Measurements from ENCODE around the gene CACNA2D3.
A peak's percentile ranks its signal among the peaks of the same experiment; 100 is the strongest.

Gene CACNA2D3

GRCh38 chr3:54506603-54507002 is 384.3 kb downstream of the CACNA2D3 start:
- no peak for DNase-seq

- DNase-seq: no peak
Observed at GRCh38 chr3:54507876-54508460, 385.6 kb downstream of the CACNA2D3 start.

- no peak for DNase-seq
Observed at GRCh38 chr3:54510506-54510905, 388.2 kb downstream of the CACNA2D3 start.

- no peak for DNase-seq
Observed at GRCh38 chr3:54511766-54512365, 389.5 kb downstream of the CACNA2D3 start.

GRCh38 chr3:54514006-54514405 is 391.7 kb downstream of the CACNA2D3 start:
- DNase-seq: no peak

- no peak for DNase-seq
Observed at GRCh38 chr3:54514416-54514815, 392.1 kb downstream of the CACNA2D3 start.

- DNase-seq: no peak
Observed at GRCh38 chr3:54515441-54516213, 393.3 kb downstream of the CACNA2D3 start.

- no peak for DNase-seq
Observed at GRCh38 chr3:54517424-54517823, 395.1 kb downstream of the CACNA2D3 start.

GRCh38 chr3:54518011-54518675 is 395.8 kb downstream of the CACNA2D3 start:
- no peak for DNase-seq

- DNase-seq: no peak
Observed at GRCh38 chr3:54519493-54519892, 397.1 kb downstream of the CACNA2D3 start.

GRCh38 chr3:54520060-54520459 is 397.7 kb downstream of the CACNA2D3 start:
- DNase-seq: no peak

- DNase-seq: no peak
Observed at GRCh38 chr3:54527521-54527920, 405.2 kb downstream of the CACNA2D3 start.

- no peak for DNase-seq
Observed at GRCh38 chr3:54527953-54528352, 405.6 kb downstream of the CACNA2D3 start.

- no peak for DNase-seq
Observed at GRCh38 chr3:54528668-54529067, 406.3 kb downstream of the CACNA2D3 start.

- no peak for DNase-seq
Observed at GRCh38 chr3:54530091-54530490, 407.7 kb downstream of the CACNA2D3 start.

- DNase-seq: no peak
Observed at GRCh38 chr3:54530944-54531343, 408.6 kb downstream of the CACNA2D3 start.

- no peak for DNase-seq
Observed at GRCh38 chr3:54531741-54532140, 409.4 kb downstream of the CACNA2D3 start.

GRCh38 chr3:54533856-54534255 is 411.5 kb downstream of the CACNA2D3 start:
- no peak for DNase-seq

- DNase-seq: no peak
Observed at GRCh38 chr3:54535619-54536018, 413.3 kb downstream of the CACNA2D3 start.

GRCh38 chr3:54536450-54536849 is 414.1 kb downstream of the CACNA2D3 start:
- no peak for DNase-seq

GRCh38 chr3:54537506-54537905 is 415.2 kb downstream of the CACNA2D3 start:
- no peak for DNase-seq

- DNase-seq: no peak
Observed at GRCh38 chr3:54538346-54538745, 416.0 kb downstream of the CACNA2D3 start.

GRCh38 chr3:54541369-54541768 is 419.0 kb downstream of the CACNA2D3 start:
- DNase-seq: peak; percentile 1

GRCh38 chr3:54543446-54543845 is 421.1 kb downstream of the CACNA2D3 start:
- DNase-seq: no peak

Data from MV-4-11 (cell line).